Spleen (tissue), 11 donors: Measurements from ENCODE around the gene GNPTG. TPM values are rescaled to one million over a fixed set of nuclear protein-coding genes. Genes with fewer than 3 reads are reported as not detected.

ENCODE experiments used
- DNase-seq: peaks from one replicate; pipeline ENCODE4 v3.0.0-alpha.2; 2020
- H3K27ac ChIP-seq, 8 donors: fragments of 200-600 bp; sonication (generic) in 7 of 8; 1 replicate in 4 of 8; 2 replicates in 4 of 8; pipeline versions ENCODE4 v1.5.0 to v1.8.0; 2016 to 2021; ENCODE audit warnings: inconsistent platforms in 4 of 8, mild to moderate bottlenecking in 4 of 8, moderate library complexity in 1 of 8
- H3K27me3 ChIP-seq, 7 donors: fragments of 200-600 bp; sonication (generic) in 6 of 7; replicated peaks in 1 of 7; 1 replicate in 4 of 7; 2 replicates in 3 of 7; pipeline versions ENCODE4 v1.5.0 to v1.8.0; 2016 to 2021; ENCODE audit warnings: inconsistent platforms in 3 of 7, mild to moderate bottlenecking in 1 of 7
- H3K36me3 ChIP-seq, 6 donors: fragments of 200-600 bp; sonication (generic) in 5 of 6; 1 replicate in 4 of 6; 2 replicates in 2 of 6; pipeline versions ENCODE4 v1.5.0 to v1.8.0; 2016 to 2021; ENCODE audit warnings: inconsistent platforms in 2 of 6
- H3K4me1 ChIP-seq, 6 donors: fragments of 200-600 bp; sonication (generic) in 5 of 6; 1 replicate in 3 of 6; 2 replicates in 3 of 6; pipeline versions ENCODE4 v1.5.0 to v1.8.0; 2016 to 2021; ENCODE audit warnings: inconsistent platforms in 3 of 6
- H3K4me3 ChIP-seq, 8 donors: fragments of 200-600 bp; sonication (generic) in 7 of 8; 1 replicate in 4 of 8; 2 replicates in 4 of 8; pipeline versions ENCODE4 v1.5.0 to v1.8.0; 2016 to 2021; ENCODE audit warnings: inconsistent platforms in 4 of 8, mild to moderate bottlenecking in 4 of 8, moderate library complexity in 2 of 8
- H3K9me3 ChIP-seq, 8 donors: fragments of 200-600 bp; sonication (generic) in 7 of 8; 1 replicate in 4 of 8; 2 replicates in 4 of 8; pipeline versions ENCODE4 v1.5.0 to v1.8.0; 2016 to 2021; ENCODE audit warnings: inconsistent platforms in 4 of 8
- CTCF ChIP-seq, 11 experiments: fragments of 200-600 bp in 7 of 11; fragments of 450-650 bp in 4 of 11; sonication (generic) in 4 of 11; IDR thresholded peaks in 8 of 11; conservative IDR thresholded peaks in 3 of 11; 1 replicate in 7 of 11; 2 replicates in 4 of 11; pipeline versions ENCODE4 v1.4.0 to v1.8.0; 2016 to 2021; ENCODE audit warnings: antibody characterized with exemption in 11 of 11, inconsistent platforms in 4 of 11, mild to moderate bottlenecking in 1 of 11
- POLR2A ChIP-seq, 3 donors: fragments of 450-650 bp; IDR thresholded peaks; one replicate each; pipeline ENCODE4 v1.5.1; 2017; ENCODE audit warnings: antibody characterized with exemption in 3 of 3, mild to moderate bottlenecking in 1 of 3
- POLR2AphosphoS5 ChIP-seq, 3 donors: sonication (generic); formaldehyde crosslinking; IDR thresholded peaks; one replicate each; pipeline ENCODE4 v1.5.1; 2017; ENCODE audit warnings: antibody characterized with exemption in 3 of 3
- whole genome bisulfite sequencing, 5 donors: extraction: QIAGEN DNeasy Blood & Tissue Kit in 3 of 5; methylation state at CpG; one replicate each; pipeline versions ENCODE4 v1.1.5 to v1.1.7; 2013 to 2018; 5-methylcytosine and 5-hydroxymethylcytosine counted together
- intact Hi-C: fragments of 100-400 bp; cut with DNase I; formaldehyde crosslinking; loops from one replicate; pipeline ENCODE4 v1.15.0; 2023; ENCODE audit warnings: low total_unique reads
- polyA plus RNA-seq, 3 donors: library from polyadenylated mRNA; stranded (reverse); fragments of 200-250 nt; gene quantifications; one replicate each; pipeline ENCODE4 v1.2.1, GENCODE V29; 2013
- total RNA-seq, 7 donors: library from RNA; depleted of rRNA in 3 of 7; stranded (reverse); fragments of >200 nt in 3 of 7; fragmentation: NEBNext Ultra II Directional in 4 of 7; extraction: Animal tissue kit (Norgen Biotek cat#: 25700) in 4 of 7; gene quantifications; one replicate each; pipeline versions ENCODE4 v1.1.0 to v1.2.1, GENCODE V29; 2016 to 2021
- donor health status: healthy with polysubstance abuse.
- donor health status: DM: no; HTN: no; CAD: no; lungs with moderate emphysema.
- donor health status: DM: no; HTN: no; CAD: no.
- donor health status: Bipolar disorder and iron deficiency.
- donor health status: healthy.
- donor health status: DM: no; HTN: no; CAD: no.
- donor health status: DM: yes; HTN: yes; CAD: no.

Gene GNPTG
- total and polyA plus RNA-seq, 10 donors: 55.6 to 80.6 (median 65.4) TPM

GRCh38 chr16:1320097-1320496, 31.6 kb upstream of the GNPTG start:
- H3K4me1 ChIP-seq: peaks cover 0 to 39% (median 11%) of the 10 kb centered on the region in 6 donors
- no peaks in the 10 kb centered on the region for H3K9me3 ChIP-seq
- H3K27me3 ChIP-seq: no peaks in the 10 kb centered on the region
- peaks cover 0 to 100% (median 97%) of the 10 kb centered on the region in 6 donors for H3K36me3 ChIP-seq
- DNase-seq: no peak
- no peak overlapping the region for H3K4me3 ChIP-seq
- intact Hi-C loops: no loop called here
- no peak for TF ChIP-seq POLR2AphosphoS5 (IDR thresholded peaks at IDR 0.05)
- no peak for TF ChIP-seq POLR2A (IDR thresholded peaks at IDR 0.05)
- no peak for TF ChIP-seq CTCF (IDR thresholded peaks at IDR 0.05 in 8 of 11, conservative IDR thresholded peaks at IDR 0.05 in 3 of 11)
- WGBS, 5 donors: 82 to 85% (median 84%) methylated on average over 12 of the region's 12 CpGs
- H3K27ac ChIP-seq: peak overlapping the region in 1 of 8 donors; percentile 17

DNA sequence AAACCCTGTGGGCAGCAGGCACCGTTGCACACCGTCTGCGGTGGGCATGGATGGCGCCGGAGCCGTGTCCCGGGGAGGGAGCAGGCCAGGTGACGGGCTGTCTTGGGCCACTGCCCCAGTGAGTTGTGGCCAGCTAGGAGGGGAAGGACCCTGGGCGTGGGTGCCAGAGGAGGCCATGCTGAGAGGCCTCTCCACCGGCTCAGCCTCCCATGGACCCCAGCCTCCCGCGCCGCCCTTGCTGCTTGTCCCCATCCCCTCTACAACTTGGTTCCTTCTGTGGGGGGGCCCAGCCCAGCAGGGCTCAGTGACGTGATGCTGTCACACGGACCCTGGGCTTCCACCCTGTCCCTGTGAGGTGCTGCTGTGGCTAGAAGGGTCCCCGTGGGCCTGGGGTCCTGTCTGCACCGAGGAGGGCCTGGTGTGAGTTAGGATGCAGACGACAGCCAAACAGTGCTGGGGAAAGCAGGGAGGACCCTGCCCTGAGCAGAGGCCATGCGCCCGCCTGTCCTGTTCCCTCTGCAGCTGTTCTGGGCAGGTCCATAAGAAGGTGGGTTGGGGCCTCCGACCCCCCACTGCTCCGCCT, 31.0 kb upstream of the GNPTG start:
- no peak for TF ChIP-seq POLR2A (IDR thresholded peaks at IDR 0.05)
- TF ChIP-seq POLR2AphosphoS5 (IDR thresholded peaks at IDR 0.05): peak in 2 of 3 donors; percentile 11 to 50
- no peak for TF ChIP-seq CTCF (IDR thresholded peaks at IDR 0.05 in 8 of 11, conservative IDR thresholded peaks at IDR 0.05 in 3 of 11)
- Histone ChIP-seq H3K27ac (peak overlapping the region in 1 of 8 donors; percentile 17), H3K36me3 (peaks cover 0 to 100% (median 97%) of the 10 kb centered on the region in 6 donors), H3K4me1 (peaks cover 0 to 39% (median 11%) of the 10 kb centered on the region in 6 donors), H3K27me3 (no peaks in the 10 kb centered on the region), H3K4me3 (no peak overlapping the region), H3K9me3 (no peaks in the 10 kb centered on the region)
- 83 to 90% (median 88%) methylated on average over 15 to 22 of the region's 22 CpGs for WGBS, 5 donors
- intact Hi-C loops: no loop called here
- DNase-seq: no peak

DNA sequence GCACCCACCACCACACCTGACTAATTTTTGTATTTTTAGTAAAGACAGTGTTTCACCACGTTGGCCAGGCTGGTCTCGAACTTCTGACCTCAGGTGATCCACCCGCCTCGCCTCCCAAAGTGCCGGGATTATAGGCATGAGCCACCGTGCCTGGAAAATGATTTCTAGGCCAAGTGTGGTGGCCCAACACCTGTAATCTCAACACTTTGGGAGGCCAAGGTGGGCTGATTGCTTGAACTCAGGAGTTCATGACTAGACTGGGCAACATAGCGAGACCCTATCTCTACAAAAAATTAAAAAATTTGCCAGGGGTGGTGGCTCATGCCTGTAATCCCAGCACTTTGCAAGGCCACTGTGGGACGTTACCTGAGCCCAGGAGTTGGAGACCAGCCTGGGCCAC, 29.3 kb upstream of the GNPTG start:
- no peak for DNase-seq
- Histone ChIP-seq H3K36me3 (peaks cover 0 to 100% (median 82%) of the 10 kb centered on the region in 6 donors), H3K27me3 (no peaks in the 10 kb centered on the region), H3K4me3 (no peak overlapping the region), H3K4me1 (peaks cover 0 to 46% (median 13%) of the 10 kb centered on the region in 6 donors), H3K27ac (no peak overlapping the region), H3K9me3 (no peaks in the 10 kb centered on the region)
- TF ChIP-seq CTCF (IDR thresholded peaks at IDR 0.05 in 8 of 11, conservative IDR thresholded peaks at IDR 0.05 in 3 of 11): no peak
- TF ChIP-seq POLR2A (IDR thresholded peaks at IDR 0.05): no peak
- no peak for TF ChIP-seq POLR2AphosphoS5 (IDR thresholded peaks at IDR 0.05)
- 93 to 99% (median 96%) methylated on average over 8 of the region's 8 CpGs for WGBS, 5 donors
- intact Hi-C loops: no loop called here

GRCh38 chr16:1323296-1324239, 28.2 kb upstream of the GNPTG start:
- H3K4me1 ChIP-seq: peaks cover 0 to 45% (median 13%) of the 10 kb centered on the region in 6 donors
- no peaks in the 10 kb centered on the region for H3K9me3 ChIP-seq
- 79 to 88% (median 84%) methylated on average over 27 to 35 of the region's 35 CpGs for WGBS, 5 donors
- TF ChIP-seq POLR2AphosphoS5 (IDR thresholded peaks at IDR 0.05) (peak; percentile 34 to 64 (median 47)), CTCF (IDR thresholded peaks at IDR 0.05 in 8 of 11, conservative IDR thresholded peaks at IDR 0.05 in 3 of 11) (no peak)
- H3K27ac ChIP-seq: peak overlapping the region in 5 of 8 donors; percentile 16 to 54 (median 45)
- H3K36me3 ChIP-seq: peaks cover 0 to 89% (median 70%) of the 10 kb centered on the region in 6 donors
- intact Hi-C loops: no loop called here
- no peak for DNase-seq
- H3K27me3 ChIP-seq: no peaks in the 10 kb centered on the region
- no peak overlapping the region for H3K4me3 ChIP-seq
